Sigmoid colon (tissue), 4 donors: ENCODE results near the gene EHD1.

Experiments
- POLR2AphosphoS5 ChIP-seq, 4 donors: sonication (generic); formaldehyde crosslinking; IDR thresholded peaks; one replicate each; pipeline ENCODE4 v1.6.1; 2017; ENCODE audit warnings: antibody characterized with exemption in 4 of 4
- TF ChIP-seq, protein P1 (sequence below), 4 experiments: fragments of 450-650 bp in 3 of 4; fragments of 200-600 bp in 1 of 4; IDR thresholded peaks; one replicate each; pipeline ENCODE4 v1.5.1; 2016 to 2019; ENCODE audit warnings: antibody characterized with exemption in 4 of 4, mild to moderate bottlenecking in 3 of 4, moderate library complexity in 2 of 4

DNA sequence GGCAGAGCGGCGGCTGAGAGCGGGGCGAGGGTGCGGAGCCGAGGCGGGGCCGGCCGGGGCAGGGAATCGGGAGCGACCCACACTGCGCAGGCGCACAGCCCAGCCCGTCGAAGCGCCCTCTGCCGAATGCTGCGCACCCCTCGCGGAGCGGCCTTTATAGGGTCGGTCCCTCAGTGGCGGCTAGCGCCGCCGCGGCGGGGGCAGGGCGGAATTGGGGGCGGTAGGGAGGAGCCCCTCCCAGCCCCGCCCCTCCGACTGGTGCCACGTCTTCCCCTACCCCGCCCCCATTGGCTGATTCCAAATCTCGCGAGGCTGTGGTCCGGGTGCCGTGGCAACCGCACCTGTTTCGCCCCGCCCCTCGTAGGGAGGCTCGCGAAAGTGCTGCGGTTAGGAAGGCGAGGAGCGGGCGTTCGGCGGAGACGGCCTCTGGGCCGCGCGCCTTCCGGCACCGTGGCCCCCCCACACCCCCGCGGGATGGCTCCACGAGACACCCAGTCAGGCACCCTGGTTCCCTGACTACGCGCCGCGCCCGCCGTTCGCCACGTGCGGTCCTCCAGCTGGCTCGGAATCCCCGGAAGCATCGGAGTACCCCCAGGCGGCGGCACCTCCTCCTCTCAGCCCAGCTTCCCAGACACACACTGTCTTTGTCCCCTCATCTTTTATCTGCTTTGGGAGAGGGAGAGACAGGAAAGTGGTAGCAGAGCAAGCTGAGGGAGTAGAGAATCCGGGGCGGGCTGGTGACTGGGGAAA, at the start of gene EHD1:
- TF ChIP-seq, protein P1, sequence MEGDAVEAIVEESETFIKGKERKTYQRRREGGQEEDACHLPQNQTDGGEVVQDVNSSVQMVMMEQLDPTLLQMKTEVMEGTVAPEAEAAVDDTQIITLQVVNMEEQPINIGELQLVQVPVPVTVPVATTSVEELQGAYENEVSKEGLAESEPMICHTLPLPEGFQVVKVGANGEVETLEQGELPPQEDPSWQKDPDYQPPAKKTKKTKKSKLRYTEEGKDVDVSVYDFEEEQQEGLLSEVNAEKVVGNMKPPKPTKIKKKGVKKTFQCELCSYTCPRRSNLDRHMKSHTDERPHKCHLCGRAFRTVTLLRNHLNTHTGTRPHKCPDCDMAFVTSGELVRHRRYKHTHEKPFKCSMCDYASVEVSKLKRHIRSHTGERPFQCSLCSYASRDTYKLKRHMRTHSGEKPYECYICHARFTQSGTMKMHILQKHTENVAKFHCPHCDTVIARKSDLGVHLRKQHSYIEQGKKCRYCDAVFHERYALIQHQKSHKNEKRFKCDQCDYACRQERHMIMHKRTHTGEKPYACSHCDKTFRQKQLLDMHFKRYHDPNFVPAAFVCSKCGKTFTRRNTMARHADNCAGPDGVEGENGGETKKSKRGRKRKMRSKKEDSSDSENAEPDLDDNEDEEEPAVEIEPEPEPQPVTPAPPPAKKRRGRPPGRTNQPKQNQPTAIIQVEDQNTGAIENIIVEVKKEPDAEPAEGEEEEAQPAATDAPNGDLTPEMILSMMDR (IDR thresholded peaks at IDR 0.05): peak in 3 of 4 experiments; percentile 3 to 19 (median 15)
- TF ChIP-seq POLR2AphosphoS5 (IDR thresholded peaks at IDR 0.05): peak; percentile 92 to 100 (median 99)
